Measurements from ENCODE around the gene ADGRA3.

Gene ADGRA3

GRCh38 chr4:22478426-22478825, 37.4 kb downstream of the ADGRA3 start:
- Histone ChIP-seq H4K20me1 (ENCODE audit: low read depth, low read length) (no peaks in the 10 kb centered on the region), H3K9me3 (ENCODE audit: insufficient read depth, low read length) (no peaks in the 10 kb centered on the region), H3K4me2 (ENCODE audit: low read depth, low read length, poor library complexity, severe bottlenecking) (no peak overlapping the region), H3K9me2 (replicated peaks; ENCODE audit: insufficient read depth, low read length) (no peaks in the 10 kb centered on the region), H3K36me3 (ENCODE audit: low read length) (no peaks in the 10 kb centered on the region), H3K79me2 (ENCODE audit: insufficient read depth, low read length) (no peaks in the 10 kb centered on the region), H3K9ac (ENCODE audit: low read length) (no peak overlapping the region), H3K4me3 (ENCODE audit: insufficient read depth, low read length, poor library complexity, severe bottlenecking) (no peak overlapping the region), H3K27ac (ENCODE audit: low read depth, low read length) (no peak overlapping the region), H2AFZ (ENCODE audit: low read depth, low read length, severe bottlenecking) (no peak overlapping the region), H3K27me3 (ENCODE audit: low read length) (no peaks in the 10 kb centered on the region), H3F3A (ENCODE audit: insufficient read depth) (no peaks in the 10 kb centered on the region)
- no peak for TF ChIP-seq EZH2phosphoT487 (conservative IDR thresholded peaks at IDR 0.05; ENCODE audit: low read length)
- no peak for TF ChIP-seq CTCF (IDR thresholded peaks at IDR 0.05; ENCODE audit: insufficient read depth, low read length, poor library complexity, severe bottlenecking)

- H3K4me2 ChIP-seq (ENCODE audit: low read depth, low read length, poor library complexity, severe bottlenecking) = no peak overlapping the region
- no peak overlapping the region for H3K9ac ChIP-seq (ENCODE audit: low read length)
- no peaks in the 10 kb centered on the region for H3F3A ChIP-seq (ENCODE audit: insufficient read depth)
- H3K27ac ChIP-seq (ENCODE audit: low read depth, low read length) = no peak overlapping the region
- TF ChIP-seq EZH2phosphoT487 (conservative IDR thresholded peaks at IDR 0.05; ENCODE audit: low read length) (no peak), CTCF (IDR thresholded peaks at IDR 0.05; ENCODE audit: insufficient read depth, low read length, poor library complexity, severe bottlenecking) (no peak)
- H2AFZ ChIP-seq (ENCODE audit: low read depth, low read length, severe bottlenecking) = no peak overlapping the region
- H3K36me3 ChIP-seq (ENCODE audit: low read length) = no peaks in the 10 kb centered on the region
- no peaks in the 10 kb centered on the region for H4K20me1 ChIP-seq (ENCODE audit: low read depth, low read length)
- no peaks in the 10 kb centered on the region for H3K79me2 ChIP-seq (ENCODE audit: insufficient read depth, low read length)
- no peaks in the 10 kb centered on the region for H3K9me3 ChIP-seq (ENCODE audit: insufficient read depth, low read length)
- H3K4me3 ChIP-seq (ENCODE audit: insufficient read depth, low read length, poor library complexity, severe bottlenecking) = no peak overlapping the region
- H3K27me3 ChIP-seq (ENCODE audit: low read length) = no peaks in the 10 kb centered on the region
- H3K9me2 ChIP-seq (replicated peaks; ENCODE audit: insufficient read depth, low read length) = no peaks in the 10 kb centered on the region
Observed at GRCh38 chr4:22477813-22478182, 38.1 kb downstream of the ADGRA3 start.

- H3F3A ChIP-seq (ENCODE audit: insufficient read depth) = no peaks in the 10 kb centered on the region
- no peaks in the 10 kb centered on the region for H3K27me3 ChIP-seq (ENCODE audit: low read length)
- H3K9me2 ChIP-seq (replicated peaks; ENCODE audit: insufficient read depth, low read length) = no peaks in the 10 kb centered on the region
- H3K79me2 ChIP-seq (ENCODE audit: insufficient read depth, low read length) = no peaks in the 10 kb centered on the region
- H3K4me2 ChIP-seq (ENCODE audit: low read depth, low read length, poor library complexity, severe bottlenecking) = no peak overlapping the region
- no peak overlapping the region for H3K27ac ChIP-seq (ENCODE audit: low read depth, low read length)
- no peak overlapping the region for H2AFZ ChIP-seq (ENCODE audit: low read depth, low read length, severe bottlenecking)
- no peak overlapping the region for H3K9ac ChIP-seq (ENCODE audit: low read length)
- TF ChIP-seq CTCF (IDR thresholded peaks at IDR 0.05; ENCODE audit: insufficient read depth, low read length, poor library complexity, severe bottlenecking) (no peak), EZH2phosphoT487 (conservative IDR thresholded peaks at IDR 0.05; ENCODE audit: low read length) (no peak)
- no peaks in the 10 kb centered on the region for H4K20me1 ChIP-seq (ENCODE audit: low read depth, low read length)
- H3K4me3 ChIP-seq (ENCODE audit: insufficient read depth, low read length, poor library complexity, severe bottlenecking) = no peak overlapping the region
- H3K9me3 ChIP-seq (ENCODE audit: insufficient read depth, low read length) = no peaks in the 10 kb centered on the region
- no peaks in the 10 kb centered on the region for H3K36me3 ChIP-seq (ENCODE audit: low read length)
Observed at GRCh38 chr4:22477136-22477812, 38.6 kb downstream of the ADGRA3 start.

All from SU-DHL-6 (cell line).